HEK293 (cell line): ENCODE data around the gene RRP8.

Experiments
- CTCF ChIA-PET: fragments of 350-600 bp; formaldehyde crosslinking; extraction: SDS; loops from one replicate; lab custom pipeline; 2021; ENCODE audit warnings: antibody characterized with exemption; lab: Yijun Ruan, JAX
- POLR2A ChIA-PET: fragments of 300-600 bp; formaldehyde crosslinking; extraction: SDS; loops from one replicate; lab custom pipeline; 2020; ENCODE audit warnings: antibody characterized with exemption, inconsistent platforms; lab: Yijun Ruan, JAX
- H3K27ac ChIP-seq: fragments of 200-500 bp; sonication (Bioruptor generic); 2 replicates; pipeline ENCODE4 v1.5.1; 2014; ENCODE audit warnings: low read depth, low read length, control low read depth, inconsistent platforms; ENCODE audit errors: extremely low read depth
- H3K36me3 ChIP-seq, 2 experiments: fragments of 200-500 bp in 1 of 2; sonication (Bioruptor generic) in 1 of 2; 1 replicate in 1 of 2; 2 replicates in 1 of 2; pipeline ENCODE4 v1.5.1; 2014 to 2017; ENCODE audit warnings: inconsistent platforms in 2 of 2, low read length in 2 of 2; ENCODE audit not compliant: control insufficient read depth in 2 of 2, insufficient read depth in 1 of 2
- H3K4me1 ChIP-seq: fragments of 200-500 bp; sonication (Bioruptor generic); 2 replicates; pipeline ENCODE4 v1.5.1; 2014; ENCODE audit warnings: mild to moderate bottlenecking, low read length, inconsistent platforms; ENCODE audit not compliant: control insufficient read depth, insufficient read depth
- H3K4me3 ChIP-seq: 2 replicates; pipeline ENCODE4 v1.5.1; 2011; ENCODE audit warnings: low read depth, mild to moderate bottlenecking, control low read depth, low read length, moderate library complexity
- H3K9me3 ChIP-seq: fragments of 200-500 bp; sonication (Bioruptor generic); 2 replicates; pipeline ENCODE4 v1.5.1; 2014; ENCODE audit warnings: low read depth, low read length, inconsistent platforms; ENCODE audit not compliant: control insufficient read depth, insufficient read depth
- BCL11A ChIP-seq: fragments of 450-650 bp; formaldehyde crosslinking; IDR thresholded peaks from 2 replicates; pipeline ENCODE4 v1.5.1; 2016; ENCODE audit warnings: low read depth, missing biosample characterization, missing genetic modification characterization
- FEZF1 ChIP-seq: fragments of 450-650 bp; formaldehyde crosslinking; IDR thresholded peaks from 2 replicates; pipeline ENCODE4 v1.5.1; 2016; ENCODE audit warnings: missing biosample characterization, missing genetic modification characterization
- KLF9 ChIP-seq: fragments of 450-650 bp; formaldehyde crosslinking; IDR thresholded peaks from 2 replicates; pipeline ENCODE4 v1.5.1; 2016; ENCODE audit warnings: missing biosample characterization, missing genetic modification characterization, low read depth
- MYNN ChIP-seq: fragments of 450-650 bp; formaldehyde crosslinking; IDR thresholded peaks from 2 replicates; pipeline ENCODE4 v1.5.1; 2016; ENCODE audit warnings: missing biosample characterization, missing genetic modification characterization, borderline replicate concordance
- MZF1 ChIP-seq: fragments of 450-650 bp; formaldehyde crosslinking; IDR thresholded peaks from 2 replicates; pipeline ENCODE4 v1.5.1; 2017; ENCODE audit warnings: missing biosample characterization, missing genetic modification characterization, borderline replicate concordance
- OSR2 ChIP-seq: fragments of 450-650 bp; formaldehyde crosslinking; IDR thresholded peaks from 2 replicates; pipeline ENCODE4 v1.5.1; 2016; ENCODE audit warnings: missing biosample characterization, missing genetic modification characterization
- OVOL3 ChIP-seq: fragments of 450-650 bp; formaldehyde crosslinking; IDR thresholded peaks from 2 replicates; pipeline ENCODE4 v1.5.1; 2016; ENCODE audit warnings: missing biosample characterization, missing genetic modification characterization
- ZBTB8A ChIP-seq: fragments of 450-650 bp; formaldehyde crosslinking; IDR thresholded peaks from 2 replicates; pipeline ENCODE4 v1.5.1; 2016; ENCODE audit warnings: missing biosample characterization, missing genetic modification characterization
- ZFP69B ChIP-seq: fragments of 450-650 bp; formaldehyde crosslinking; IDR thresholded peaks from 2 replicates; pipeline ENCODE4 v1.5.1; 2016; ENCODE audit warnings: missing biosample characterization, missing genetic modification characterization
- ZNF473 ChIP-seq: fragments of 450-650 bp; formaldehyde crosslinking; IDR thresholded peaks from 2 replicates; pipeline ENCODE4 v1.5.1; 2017; ENCODE audit warnings: missing biosample characterization, missing genetic modification characterization
- ZNF585B ChIP-seq: fragments of 450-650 bp; formaldehyde crosslinking; IDR thresholded peaks from 2 replicates; pipeline ENCODE4 v1.5.1; 2016; ENCODE audit warnings: missing biosample characterization, missing genetic modification characterization
- ZNF792 ChIP-seq: fragments of 450-650 bp; formaldehyde crosslinking; IDR thresholded peaks from 2 replicates; pipeline ENCODE4 v1.5.1; 2016; ENCODE audit warnings: missing biosample characterization, missing genetic modification characterization
- ZNF837 ChIP-seq: fragments of 450-650 bp; formaldehyde crosslinking; IDR thresholded peaks from 2 replicates; pipeline ENCODE4 v1.5.1; 2016; ENCODE audit warnings: missing biosample characterization, missing genetic modification characterization
- ZXDB ChIP-seq: fragments of 450-650 bp; formaldehyde crosslinking; IDR thresholded peaks from 2 replicates; pipeline ENCODE4 v1.5.1; 2016; ENCODE audit warnings: missing biosample characterization, missing genetic modification characterization
- TF ChIP-seq, protein P1 (sequence below): fragments of 450-650 bp; formaldehyde crosslinking; IDR thresholded peaks from 2 replicates; pipeline ENCODE4 v1.5.1; 2016; ENCODE audit warnings: missing biosample characterization, missing genetic modification characterization
- TF ChIP-seq, protein P2 (sequence below): fragments of 450-650 bp; formaldehyde crosslinking; IDR thresholded peaks from 2 replicates; pipeline ENCODE4 v1.5.1; 2016; ENCODE audit warnings: missing biosample characterization, missing genetic modification characterization
- TF ChIP-seq, protein P3 (sequence below): fragments of 450-650 bp; formaldehyde crosslinking; IDR thresholded peaks from 2 replicates; pipeline ENCODE4 v1.5.1; 2016; ENCODE audit warnings: missing biosample characterization, missing genetic modification characterization

The RRP8 gene

GRCh38 chr11:6586434-6587359 lies 16.7 kb downstream of the RRP8 start:
- H3K27ac ChIP-seq: no peak overlapping the region
- H3K9me3 ChIP-seq: no peaks in the 10 kb centered on the region
- ChIA-PET POLR2A (no interaction called here), CTCF (interaction anchor here (0.8 kb wide), 1 partner anchor 208 kb away, joined by 3 read pairs; no protein-coding TSS in a partner anchor)
- H3K4me3 ChIP-seq: no peak overlapping the region
- TF ChIP-seq, protein P1, sequence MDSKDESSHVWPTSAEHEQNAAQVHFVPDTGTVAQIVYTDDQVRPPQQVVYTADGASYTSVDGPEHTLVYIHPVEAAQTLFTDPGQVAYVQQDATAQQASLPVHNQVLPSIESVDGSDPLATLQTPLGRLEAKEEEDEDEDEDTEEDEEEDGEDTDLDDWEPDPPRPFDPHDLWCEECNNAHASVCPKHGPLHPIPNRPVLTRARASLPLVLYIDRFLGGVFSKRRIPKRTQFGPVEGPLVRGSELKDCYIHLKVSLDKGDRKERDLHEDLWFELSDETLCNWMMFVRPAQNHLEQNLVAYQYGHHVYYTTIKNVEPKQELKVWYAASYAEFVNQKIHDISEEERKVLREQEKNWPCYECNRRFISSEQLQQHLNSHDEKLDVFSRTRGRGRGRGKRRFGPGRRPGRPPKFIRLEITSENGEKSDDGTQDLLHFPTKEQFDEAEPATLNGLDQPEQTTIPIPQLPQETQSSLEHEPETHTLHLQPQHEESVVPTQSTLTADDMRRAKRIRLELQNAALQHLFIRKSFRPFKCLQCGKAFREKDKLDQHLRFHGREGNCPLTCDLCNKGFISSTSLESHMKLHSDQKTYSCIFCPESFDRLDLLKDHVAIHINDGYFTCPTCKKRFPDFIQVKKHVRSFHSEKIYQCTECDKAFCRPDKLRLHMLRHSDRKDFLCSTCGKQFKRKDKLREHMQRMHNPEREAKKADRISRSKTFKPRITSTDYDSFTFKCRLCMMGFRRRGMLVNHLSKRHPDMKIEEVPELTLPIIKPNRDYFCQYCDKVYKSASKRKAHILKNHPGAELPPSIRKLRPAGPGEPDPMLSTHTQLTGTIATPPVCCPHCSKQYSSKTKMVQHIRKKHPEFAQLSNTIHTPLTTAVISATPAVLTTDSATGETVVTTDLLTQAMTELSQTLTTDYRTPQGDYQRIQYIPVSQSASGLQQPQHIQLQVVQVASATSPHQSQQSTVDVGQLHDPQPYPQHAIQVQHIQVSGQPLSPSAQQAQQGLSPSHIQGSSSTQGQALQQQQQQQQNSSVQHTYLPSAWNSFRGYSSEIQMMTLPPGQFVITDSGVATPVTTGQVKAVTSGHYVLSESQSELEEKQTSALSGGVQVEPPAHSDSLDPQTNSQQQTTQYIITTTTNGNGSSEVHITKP: no peak
- TF ChIP-seq ZBTB8A: no peak
- no peak for TF ChIP-seq ZNF792 (tag by site-specific recombination)
- TF ChIP-seq ZXDB: no peak
- TF ChIP-seq KLF9 (tag by site-specific recombination): no peak
- no peak for TF ChIP-seq BCL11A (tag by site-specific recombination)
- TF ChIP-seq OSR2: no peak
- TF ChIP-seq, protein P2, sequence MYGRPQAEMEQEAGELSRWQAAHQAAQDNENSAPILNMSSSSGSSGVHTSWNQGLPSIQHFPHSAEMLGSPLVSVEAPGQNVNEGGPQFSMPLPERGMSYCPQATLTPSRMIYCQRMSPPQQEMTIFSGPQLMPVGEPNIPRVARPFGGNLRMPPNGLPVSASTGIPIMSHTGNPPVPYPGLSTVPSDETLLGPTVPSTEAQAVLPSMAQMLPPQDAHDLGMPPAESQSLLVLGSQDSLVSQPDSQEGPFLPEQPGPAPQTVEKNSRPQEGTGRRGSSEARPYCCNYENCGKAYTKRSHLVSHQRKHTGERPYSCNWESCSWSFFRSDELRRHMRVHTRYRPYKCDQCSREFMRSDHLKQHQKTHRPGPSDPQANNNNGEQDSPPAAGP: no peak
- no peak for TF ChIP-seq MYNN (tag by site-specific recombination)
- TF ChIP-seq ZNF473 (tag by site-specific recombination): no peak
- no peak for TF ChIP-seq OVOL3 (tag by site-specific recombination)
- no peak for TF ChIP-seq FEZF1 (tag by site-specific recombination)
- no peak for TF ChIP-seq ZNF585B (tag by site-specific recombination)
- TF ChIP-seq ZFP69B: no peak
- TF ChIP-seq ZNF837 (tag by site-specific recombination): no peak
- H3K4me1 ChIP-seq: no peaks in the 10 kb centered on the region
- H3K36me3 ChIP-seq: peaks cover 0 to 10% of the 10 kb centered on the region in 2 experiments; a peak in 2 of 3 replicates

- Histone ChIP-seq H3K27ac (no peak overlapping the region), H3K4me3 (no peak overlapping the region), H3K4me1 (no peaks in the 10 kb centered on the region), H3K9me3 (no peaks in the 10 kb centered on the region), H3K36me3 (peaks cover 0 to 10% of the 10 kb centered on the region in 2 experiments; a peak in 1 of 3 replicates)
- POLR2A ChIA-PET: no interaction called here
- TF ChIP-seq MZF1 (tag by site-specific recombination) (no peak), ZNF837 (tag by site-specific recombination) (no peak)
- TF ChIP-seq, protein P3, sequence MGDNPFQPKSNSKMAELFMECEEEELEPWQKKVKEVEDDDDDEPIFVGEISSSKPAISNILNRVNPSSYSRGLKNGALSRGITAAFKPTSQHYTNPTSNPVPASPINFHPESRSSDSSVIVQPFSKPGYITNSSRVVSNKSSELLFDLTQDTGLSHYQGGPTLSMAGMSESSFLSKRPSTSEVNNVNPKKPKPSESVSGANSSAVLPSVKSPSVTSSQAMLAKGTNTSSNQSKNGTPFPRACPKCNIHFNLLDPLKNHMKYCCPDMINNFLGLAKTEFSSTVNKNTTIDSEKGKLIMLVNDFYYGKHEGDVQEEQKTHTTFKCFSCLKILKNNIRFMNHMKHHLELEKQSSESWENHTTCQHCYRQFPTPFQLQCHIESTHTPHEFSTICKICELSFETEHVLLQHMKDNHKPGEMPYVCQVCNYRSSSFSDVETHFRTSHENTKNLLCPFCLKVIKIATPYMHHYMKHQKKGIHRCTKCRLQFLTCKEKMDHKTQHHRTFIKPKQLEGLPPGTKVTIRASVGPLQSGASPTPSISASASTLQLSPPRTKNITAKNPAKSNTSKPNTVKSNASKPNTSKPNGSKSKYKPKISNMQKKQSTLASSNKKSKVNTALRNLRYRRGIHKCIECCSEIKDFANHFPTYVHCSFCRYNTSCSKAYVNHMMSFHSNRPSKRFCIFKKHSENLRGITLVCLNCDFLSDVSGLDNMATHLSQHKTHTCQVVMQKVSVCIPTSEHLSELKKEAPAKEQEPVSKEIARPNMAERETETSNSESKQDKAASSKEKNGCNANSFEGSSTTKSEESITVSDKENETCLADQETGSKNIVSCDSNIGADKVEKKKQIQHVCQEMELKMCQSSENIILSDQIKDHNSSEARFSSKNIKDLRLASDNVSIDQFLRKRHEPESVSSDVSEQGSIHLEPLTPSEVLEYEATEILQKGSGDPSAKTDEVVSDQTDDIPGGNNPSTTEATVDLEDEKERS (tag by site-specific recombination): peak; percentile 85
- CTCF ChIA-PET: interaction anchor here (1.1 kb wide), 1 partner anchor 11 kb away, joined by 3 read pairs; no protein-coding TSS in a partner anchor
Observed at GRCh38 chr11:6584528-6584927, 18.9 kb downstream of the RRP8 start.
